Ascending aorta (tissue), 2 donors: ENCODE results near the gene CD47. TPM values are rescaled to one million over a fixed set of nuclear protein-coding genes. Genes with fewer than 3 reads are reported as not detected.

Source experiments
- DNase-seq, 2 donors: peaks; one replicate each; pipeline ENCODE4 v3.0.0-alpha.2; 2019; ENCODE audit warnings: low spot score in 2 of 2
- H3K27ac ChIP-seq, 2 donors: fragments of 200-600 bp; sonication (generic); one replicate each; pipeline ENCODE4 v1.5.1; 2016 to 2017; ENCODE audit warnings: mild to moderate bottlenecking in 1 of 2
- H3K27me3 ChIP-seq: fragments of 200-600 bp; sonication (generic); one replicate; pipeline ENCODE4 v1.5.1; 2017
- H3K36me3 ChIP-seq, 2 donors: fragments of 200-600 bp; sonication (generic); one replicate each; pipeline ENCODE4 v1.5.1; 2016
- H3K4me1 ChIP-seq, 2 donors: fragments of 200-600 bp; sonication (generic); one replicate each; pipeline ENCODE4 v1.5.1; 2016 to 2017; ENCODE audit warnings: mild to moderate bottlenecking in 1 of 2
- H3K4me3 ChIP-seq, 2 donors: fragments of 200-600 bp; sonication (generic); one replicate each; pipeline ENCODE4 v1.5.1; 2016 to 2017; ENCODE audit warnings: mild to moderate bottlenecking in 1 of 2
- H3K9me3 ChIP-seq, 2 donors: fragments of 200-600 bp; sonication (generic); one replicate each; pipeline ENCODE4 v1.5.1; 2016
- CTCF ChIP-seq, 3 experiments: fragments of 200-600 bp in 2 of 3; fragments of 450-650 bp in 1 of 3; sonication (generic) in 2 of 3; IDR thresholded peaks; one replicate each; pipeline ENCODE4 v1.5.1; 2016 to 2019; ENCODE audit warnings: antibody characterized with exemption in 3 of 3, mild to moderate bottlenecking in 1 of 3, moderate library complexity in 1 of 3
- intact Hi-C: fragments of 100-400 bp; cut with DNase I; formaldehyde crosslinking; loops from one replicate; pipeline ENCODE4 v1.15.1; 2023
- total RNA-seq: library from RNA; depleted of rRNA; stranded (reverse); fragments of >200 nt; gene quantifications from one replicate; pipeline ENCODE4 v1.1.0, GENCODE V29; 2016

The CD47 gene
- total RNA-seq, 1 donor from 2014 or later = 24.5 TPM

GRCh38 chr3:108006881-108007331 lies 83.9 kb downstream of the CD47 start:
- H3K9me3 ChIP-seq = no peaks in the 10 kb centered on the region
- H3K4me3 ChIP-seq = no peak overlapping the region
- no peaks in the 10 kb centered on the region for H3K27me3 ChIP-seq
- H3K27ac ChIP-seq = no peak overlapping the region
- no peaks in the 10 kb centered on the region for H3K36me3 ChIP-seq
- no peak for TF ChIP-seq CTCF (IDR thresholded peaks at IDR 0.05)
- intact Hi-C loops = loop anchor here (5.0 kb wide), 1 partner anchor 80 kb away; no protein-coding TSS in a partner anchor
- DNase-seq = no peak
- peaks cover 0 to 12% of the 10 kb centered on the region in 2 donors for H3K4me1 ChIP-seq

- H3K27ac ChIP-seq = no peak overlapping the region
- no peaks in the 10 kb centered on the region for H3K27me3 ChIP-seq
- H3K9me3 ChIP-seq = no peaks in the 10 kb centered on the region
- H3K4me3 ChIP-seq = no peak overlapping the region
- DNase-seq = no peak
- intact Hi-C loops = loop anchor here (5.0 kb wide), 1 partner anchor 79 kb away; no protein-coding TSS in a partner anchor
- H3K36me3 ChIP-seq = no peaks in the 10 kb centered on the region
- TF ChIP-seq CTCF (IDR thresholded peaks at IDR 0.05) = no peak
- H3K4me1 ChIP-seq = peaks cover 0 to 12% of the 10 kb centered on the region in 2 donors
Observed at GRCh38 chr3:108006077-108006771, 84.6 kb downstream of the CD47 start.

GRCh38 chr3:108004647-108005046 lies 86.2 kb downstream of the CD47 start:
- Histone ChIP-seq H3K27me3 (no peaks in the 10 kb centered on the region), H3K4me1 (peaks cover 0 to 12% of the 10 kb centered on the region in 2 donors), H3K4me3 (no peak overlapping the region), H3K36me3 (no peaks in the 10 kb centered on the region), H3K27ac (no peak overlapping the region), H3K9me3 (no peaks in the 10 kb centered on the region)
- intact Hi-C loops = loop anchor here (5.0 kb wide), 1 partner anchor 77 kb away; no protein-coding TSS in a partner anchor
- no peak for TF ChIP-seq CTCF (IDR thresholded peaks at IDR 0.05)
- no peak for DNase-seq

DNA sequence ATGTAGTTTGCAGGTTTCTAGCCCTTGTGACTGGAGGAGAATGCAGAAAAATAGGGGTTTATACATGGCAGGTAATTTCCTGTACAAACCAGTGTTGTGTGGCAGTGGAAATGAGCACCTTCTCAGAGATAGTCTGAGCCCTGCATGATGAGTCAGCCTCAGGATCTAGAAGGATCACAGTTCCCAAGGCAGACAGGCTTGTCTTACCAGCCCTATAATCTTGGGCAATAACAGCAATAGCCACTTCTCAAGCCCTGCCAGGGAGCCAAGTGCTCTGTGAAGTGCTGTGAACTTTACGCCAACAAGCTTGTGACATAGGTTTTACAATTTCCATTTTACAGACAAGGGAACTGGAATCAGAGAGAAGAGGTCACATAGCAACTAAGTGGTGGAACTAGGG lies 89.4 kb downstream of the CD47 start:
- Histone ChIP-seq H3K27me3 (no peaks in the 10 kb centered on the region), H3K36me3 (no peaks in the 10 kb centered on the region), H3K4me1 (peaks cover 0 to 6% of the 10 kb centered on the region in 2 donors), H3K27ac (no peak overlapping the region), H3K9me3 (no peaks in the 10 kb centered on the region), H3K4me3 (no peak overlapping the region)
- intact Hi-C loops = no loop called here
- TF ChIP-seq CTCF (IDR thresholded peaks at IDR 0.05) = no peak
- DNase-seq = no peak

GRCh38 chr3:107999215-107999775 lies 91.5 kb downstream of the CD47 start:
- intact Hi-C loops = no loop called here

More at GRCh38 chr3:107999215-107999775, 91.5 kb downstream of the CD47 start:
- no peaks in the 10 kb centered on the region for H3K36me3 ChIP-seq
- no peaks in the 10 kb centered on the region for H3K27me3 ChIP-seq
- no peak for DNase-seq
- no peaks in the 10 kb centered on the region for H3K4me1 ChIP-seq
- no peak for TF ChIP-seq CTCF (IDR thresholded peaks at IDR 0.05)
- no peak overlapping the region for H3K27ac ChIP-seq
- no peaks in the 10 kb centered on the region for H3K9me3 ChIP-seq
- no peak overlapping the region for H3K4me3 ChIP-seq
